HCT116 (cell line): ENCODE results near the gene MLC1. TPM values are rescaled to one million over a fixed set of nuclear protein-coding genes. Genes with fewer than 3 reads are reported as not detected.

Source experiments
- ATAC-seq: fragments of 200-7000 bp; cut with Tn5 transposase; 2 replicates; pipeline ENCODE4 v1.9.1; 2020; ENCODE audit warnings: mild to moderate bottlenecking, moderate library complexity
- BruUV-seq: library from RNA; stranded (reverse); fragments of 400-500 nt; replicated peaks from 2 replicates; lab custom pipeline; 2021; lab: Mats Ljungman, UMichigan
- CTCF ChIA-PET: fragments of 300-600 bp; sonication (Branson Sonifier 250); formaldehyde crosslinking; loops from one replicate; lab custom pipeline; 2021; ENCODE audit warnings: antibody characterized with exemption; lab: Charles Lee
- POLR2A ChIA-PET: fragments of 300-600, 350-600 bp; sonication (Branson Sonifier 250); formaldehyde crosslinking; loops from one replicate; lab custom pipeline; 2021; ENCODE audit warnings: antibody characterized with exemption; lab: Charles Lee
- RAD21 ChIA-PET, 2 experiments: fragments of 300-600 bp; sonication (Branson Sonifier 250); formaldehyde crosslinking; loops; one replicate each; lab custom pipeline; 2023; ENCODE audit warnings: low total read pairs in 2 of 2; ENCODE audit not compliant: uncharacterized antibody in 2 of 2, unreplicated experiment in 2 of 2, low non-redundant PET in 1 of 2; lab: Charles Lee
- DNase-seq: peaks from one replicate; pipeline ENCODE4 v3.0.0-alpha.2; 2010; ENCODE audit warnings: low read depth, low spot score
- H2AFZ ChIP-seq: fragments of 200-600 bp; shearing (Covaris generic), sonication (generic); 2 replicates; pipeline ENCODE4 v1.6.1; 2017; ENCODE audit warnings: low read depth, mixed run types, mixed read lengths, antibody characterized with exemption, low read length; ENCODE audit not compliant: poor library complexity, severe bottlenecking
- H3K27ac ChIP-seq: 2 replicates; pipeline ENCODE4 v1.5.1; 2012; ENCODE audit warnings: low read depth, low read length
- H3K27me3 ChIP-seq: fragments of 200-600 bp; sonication (generic); 2 replicates; pipeline ENCODE4 v1.6.1; 2016; ENCODE audit warnings: mixed run types, low read length, mixed read lengths; ENCODE audit not compliant: insufficient read depth
- H3K36me3 ChIP-seq, 2 experiments: fragments of 200-500 bp in 1 of 2; fragments of 200-600 bp in 1 of 2; sonication (Bioruptor generic) in 1 of 2; sonication (generic) in 1 of 2; 2 replicates each; pipeline versions ENCODE4 v1.5.1 to v1.6.1; 2014 to 2016; ENCODE audit warnings: low read length in 2 of 2, inconsistent platforms in 1 of 2, mixed read lengths in 1 of 2, mixed run types in 1 of 2; ENCODE audit not compliant: insufficient read depth in 2 of 2, control insufficient read depth in 1 of 2
- H3K4me1 ChIP-seq, 2 experiments: fragments of 200-600 bp in 1 of 2; sonication (generic) in 1 of 2; 2 replicates each; pipeline versions ENCODE4 v1.5.1 to v1.6.1; 2012 to 2017; ENCODE audit warnings: low read length in 2 of 2, inconsistent platforms in 1 of 2, mild to moderate bottlenecking in 1 of 2, mixed read lengths in 1 of 2, mixed run types in 1 of 2, moderate library complexity in 1 of 2; ENCODE audit not compliant: insufficient read depth in 2 of 2, control insufficient read depth in 1 of 2
- H3K4me2 ChIP-seq: fragments of 200-600 bp; sonication (generic); 2 replicates; pipeline ENCODE4 v1.6.1; 2017; ENCODE audit warnings: mixed run types, low read length, mixed read lengths
- H3K4me3 ChIP-seq, 2 experiments: fragments of 200-600 bp in 1 of 2; sonication (generic) in 1 of 2; replicated peaks in 1 of 2; 2 replicates each; pipeline ENCODE4 v1.5.1; 2011 to 2016; ENCODE audit warnings: low read length in 2 of 2, control low read depth in 1 of 2, low read depth in 1 of 2, mild to moderate bottlenecking in 1 of 2, mixed read lengths in 1 of 2, mixed run types in 1 of 2
- H3K79me2 ChIP-seq: fragments of 200-600 bp; sonication (generic); 2 replicates; pipeline ENCODE4 v1.6.1; 2017; ENCODE audit warnings: mild to moderate bottlenecking, mixed run types, low read length, moderate library complexity, mixed read lengths; ENCODE audit not compliant: insufficient read depth
- H3K9ac ChIP-seq: fragments of 200-600 bp; sonication (generic); 2 replicates; pipeline ENCODE4 v1.6.1; 2016; ENCODE audit warnings: low read length, mixed read lengths
- H3K9me2 ChIP-seq: fragments of 200-600 bp; sonication (generic), shearing (Covaris generic); 2 replicates; pipeline ENCODE4 v1.6.1; 2017; ENCODE audit warnings: mixed run types, mild to moderate bottlenecking, moderate library complexity; ENCODE audit not compliant: insufficient read depth
- H3K9me3 ChIP-seq, 2 experiments: fragments of 200-500 bp in 1 of 2; fragments of 200-600 bp in 1 of 2; sonication (Bioruptor generic) in 1 of 2; sonication (generic) in 1 of 2; 2 replicates each; pipeline ENCODE4 v1.6.1; 2014 to 2017; ENCODE audit warnings: low read length in 2 of 2, mixed read lengths in 2 of 2, inconsistent platforms in 1 of 2, low read depth in 1 of 2, mild to moderate bottlenecking in 1 of 2, mixed run types in 1 of 2, moderate library complexity in 1 of 2; ENCODE audit not compliant: control insufficient read depth in 1 of 2, insufficient read depth in 1 of 2
- H4K20me1 ChIP-seq: fragments of 200-600 bp; sonication (generic), shearing (Covaris generic); 2 replicates; pipeline ENCODE4 v1.6.1; 2017; ENCODE audit warnings: mixed run types, mild to moderate bottlenecking, moderate library complexity; ENCODE audit not compliant: insufficient read depth
- ATF3 ChIP-seq: IDR thresholded peaks from 2 replicates; pipeline ENCODE4 v1.6.1; 2012
- CBX3 ChIP-seq: IDR thresholded peaks from 2 replicates; pipeline ENCODE4 v1.6.1; 2012; ENCODE audit warnings: low read depth
- EGR1 ChIP-seq: IDR thresholded peaks from 2 replicates; pipeline ENCODE4 v1.6.1; 2012; ENCODE audit warnings: low read depth
- ELF1 ChIP-seq: IDR thresholded peaks from 2 replicates; pipeline ENCODE4 v1.6.1; 2012; ENCODE audit warnings: low read depth, borderline replicate concordance
- EZH2 ChIP-seq: fragments of 200-600 bp; sonication (generic); IDR thresholded peaks from 2 replicates; pipeline ENCODE4 v1.6.1; 2017; ENCODE audit warnings: antibody characterized with exemption, mixed run types
- EZH2phosphoT487 ChIP-seq: fragments of 200-600 bp; IDR thresholded peaks from 2 replicates; pipeline ENCODE4 v1.6.1; 2018; ENCODE audit warnings: antibody characterized with exemption, borderline replicate concordance
- FOSL1 ChIP-seq: IDR thresholded peaks from 2 replicates; pipeline ENCODE4 v1.6.1; 2012; ENCODE audit warnings: low read depth
- POLR2A ChIP-seq: IDR thresholded peaks from 2 replicates; pipeline ENCODE4 v1.7.0; 2011; ENCODE audit warnings: borderline replicate concordance; ENCODE audit not compliant: insufficient read depth, insufficient read length; ENCODE audit errors: extremely low read depth
- POLR2AphosphoS5 ChIP-seq: IDR thresholded peaks from 2 replicates; pipeline ENCODE4 v1.6.1; 2011; ENCODE audit warnings: mild to moderate bottlenecking, low read depth, low read length, moderate library complexity
- RAD21 ChIP-seq: IDR thresholded peaks from 2 replicates; pipeline ENCODE4 v1.6.1; 2012; ENCODE audit warnings: low read depth, mild to moderate bottlenecking
- REST ChIP-seq: IDR thresholded peaks from 2 replicates; pipeline ENCODE4 v1.6.1; 2012; ENCODE audit warnings: low read depth
- SIN3A ChIP-seq: IDR thresholded peaks from 2 replicates; pipeline ENCODE4 v1.6.1; 2012; ENCODE audit warnings: low read depth
- SP1 ChIP-seq: IDR thresholded peaks from 2 replicates; pipeline ENCODE4 v1.6.1; 2012; ENCODE audit warnings: low read depth
- SRF ChIP-seq: IDR thresholded peaks from 2 replicates; pipeline ENCODE4 v1.6.1; 2012; ENCODE audit warnings: low read depth
- TCF7L2 ChIP-seq: IDR thresholded peaks from 2 replicates; pipeline ENCODE4 v1.7.0; 2011; ENCODE audit warnings: borderline replicate concordance, inconsistent platforms; ENCODE audit not compliant: insufficient read depth, insufficient read length; ENCODE audit errors: extremely low read depth
- YY1 ChIP-seq: IDR thresholded peaks from 2 replicates; pipeline ENCODE4 v1.6.1; 2011; ENCODE audit warnings: low read length, low read depth, moderate library complexity, mild to moderate bottlenecking; ENCODE audit not compliant: insufficient replicate concordance; ENCODE audit errors: extremely low read depth
- ZBTB33 ChIP-seq: IDR thresholded peaks from 2 replicates; pipeline ENCODE4 v1.6.1; 2011; ENCODE audit warnings: mild to moderate bottlenecking, low read length, moderate library complexity; ENCODE audit not compliant: insufficient replicate concordance; ENCODE audit errors: extremely low read depth
- ZFX ChIP-seq: fragments of 450-650 bp; IDR thresholded peaks from 2 replicates; pipeline ENCODE4 v1.6.1; 2017
- ZNF274 ChIP-seq: fragments of 200-500 bp; sonication (Bioruptor generic); IDR thresholded peaks from 2 replicates; pipeline ENCODE4 v1.6.1; 2014; ENCODE audit warnings: mild to moderate bottlenecking, low read depth, low read length, inconsistent platforms
- intact Hi-C: fragments of 100-400 bp; cut with micrococcal nuclease; formaldehyde crosslinking; loops from 2 replicates; pipeline ENCODE4 v1.10.0; 2022
- total RNA-seq: library from RNA; stranded (reverse); gene quantifications from one replicate; pipeline ENCODE4 v1.2.1, GENCODE V29; 2021; ENCODE audit not compliant: unreplicated experiment
- TF ChIP-seq, protein P1 (sequence below): IDR thresholded peaks from 2 replicates; pipeline ENCODE4 v1.6.1; 2012

The MLC1 gene
- total RNA-seq, 1 experiment from 2014 or later = not detected

- Histone ChIP-seq H4K20me1 (no peaks in the 10 kb centered on the region), H3K79me2 (no peaks in the 10 kb centered on the region), H3K27me3 (no peaks in the 10 kb centered on the region), H3K4me2 (no peak overlapping the region), H3K9me3 (no peaks in the 10 kb centered on the region), H3K27ac (no peak overlapping the region), H3K9ac (no peak overlapping the region), H3K4me1 (no peaks in the 10 kb centered on the region), H3K9me2 (no peaks in the 10 kb centered on the region), H3K36me3 (no peaks in the 10 kb centered on the region), H2AFZ (no peak overlapping the region), H3K4me3 (no peak overlapping the region)
- ChIA-PET CTCF (no interaction called here), RAD21 (no interaction called here), POLR2A (no interaction called here)
- ATAC-seq (no peak), DNase-seq (no peak)
- BruUV-seq = no TSS peak
- no peak for TF ChIP-seq SRF
- TF ChIP-seq SIN3A = no peak
- no peak for TF ChIP-seq YY1
- TF ChIP-seq ZFX = no peak
- no peak for TF ChIP-seq SP1
- TF ChIP-seq EZH2 = no peak
- TF ChIP-seq POLR2AphosphoS5 = no peak
- no peak for TF ChIP-seq ZNF274
- no peak for TF ChIP-seq EGR1
- TF ChIP-seq ZBTB33 = no peak
- no peak for TF ChIP-seq ATF3
- TF ChIP-seq ELF1 = no peak
- TF ChIP-seq CBX3 = no peak
- no peak for TF ChIP-seq REST
- TF ChIP-seq, protein P1, sequence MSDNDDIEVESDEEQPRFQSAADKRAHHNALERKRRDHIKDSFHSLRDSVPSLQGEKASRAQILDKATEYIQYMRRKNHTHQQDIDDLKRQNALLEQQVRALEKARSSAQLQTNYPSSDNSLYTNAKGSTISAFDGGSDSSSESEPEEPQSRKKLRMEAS = no peak
- no peak for TF ChIP-seq EZH2phosphoT487
- no peak for TF ChIP-seq FOSL1
- TF ChIP-seq POLR2A = no peak
- no peak for TF ChIP-seq RAD21
- no peak for TF ChIP-seq TCF7L2
- intact Hi-C loops = no loop called here
Measured at GRCh38 chr22:50092342-50092741, 7.1 kb upstream of the MLC1 start.
